ENCODE results near the gene AUH.

Gene AUH

GRCh38 chr9:91246846-91247245, 114.9 kb downstream of the AUH start:
- no peak for DNase-seq (ENCODE audit: low read depth)

GRCh38 chr9:91245431-91246313, 116.0 kb downstream of the AUH start:
- DNase-seq (ENCODE audit: low read depth): no peak

- DNase-seq (ENCODE audit: low read depth): no peak
These were observed 118.7 kb downstream of the AUH start for GRCh38 chr9:91243029-91243428.

- no peak for DNase-seq (ENCODE audit: low read depth)
These were observed 119.8 kb downstream of the AUH start for GRCh38 chr9:91241909-91242308.

- DNase-seq (ENCODE audit: low read depth): no peak
These were observed 121.0 kb downstream of the AUH start for GRCh38 chr9:91240596-91241165.

- peak; percentile 49 for DNase-seq (ENCODE audit: low read depth)
These were observed 122.2 kb downstream of the AUH start for GRCh38 chr9:91239367-91240111.

- DNase-seq (ENCODE audit: low read depth): no peak
These were observed 127.2 kb downstream of the AUH start for GRCh38 chr9:91234523-91234922.

- no peak for DNase-seq (ENCODE audit: low read depth)
These were observed 130.1 kb downstream of the AUH start for GRCh38 chr9:91231619-91232018.

- DNase-seq (ENCODE audit: low read depth): no peak
These were observed 138.7 kb downstream of the AUH start for GRCh38 chr9:91223000-91223399.

- DNase-seq (ENCODE audit: low read depth): no peak
These were observed 139.3 kb downstream of the AUH start for GRCh38 chr9:91222457-91222856.

GRCh38 chr9:91221332-91221731, 140.4 kb downstream of the AUH start:
- no peak for DNase-seq (ENCODE audit: low read depth)

- DNase-seq (ENCODE audit: low read depth): no peak
These were observed 141.1 kb downstream of the AUH start for GRCh38 chr9:91220491-91221135.

GRCh38 chr9:91220021-91220420, 141.7 kb downstream of the AUH start:
- DNase-seq (ENCODE audit: low read depth): no peak

- DNase-seq (ENCODE audit: low read depth): no peak
These were observed 142.2 kb downstream of the AUH start for GRCh38 chr9:91219557-91219956.

GRCh38 chr9:91217388-91217787, 144.3 kb downstream of the AUH start:
- DNase-seq (ENCODE audit: low read depth): no peak

- no peak for DNase-seq (ENCODE audit: low read depth)
These were observed 146.9 kb downstream of the AUH start for GRCh38 chr9:91214867-91215266.

GRCh38 chr9:91214086-91214485, 147.6 kb downstream of the AUH start:
- no peak for DNase-seq (ENCODE audit: low read depth)

- no peak for DNase-seq (ENCODE audit: low read depth)
These were observed 149.0 kb downstream of the AUH start for GRCh38 chr9:91212596-91213243.

GRCh38 chr9:91211919-91212318, 149.8 kb downstream of the AUH start:
- DNase-seq (ENCODE audit: low read depth): no peak

GRCh38 chr9:91211414-91211813, 150.3 kb downstream of the AUH start:
- DNase-seq (ENCODE audit: low read depth): no peak

- DNase-seq (ENCODE audit: low read depth): no peak
These were observed 151.4 kb downstream of the AUH start for GRCh38 chr9:91210318-91210717.

GRCh38 chr9:91208837-91209236, 152.9 kb downstream of the AUH start:
- DNase-seq (ENCODE audit: low read depth): no peak

Measured in fibroblast of gingiva (primary cell).